ENCODE data around the gene ANKMY2.
"Not testable (repeated sequence)": the region's sequence is repeated elsewhere in the genome, so short reads cannot be mapped to it uniquely, and the experiment has no call there.

Gene ANKMY2

GRCh38 chr7:16645593-16646471, at the start of gene ANKMY2, which contains the start of gene BZW2:
TSS of gene ANKMY2 (minus strand) at chr7:16645754. CDS start at chr7:16645573, 181 bp downstream.
TSS of gene BZW2 (plus strand) at chr7:16646181. CDS start at chr7:16665444, 19,263 bp downstream.
- peak; percentile 96 for DNase-seq (ENCODE audit: low spot score)

- no peak for DNase-seq (ENCODE audit: low spot score)
These were observed 49.3 kb upstream of the ANKMY2 start for GRCh38 chr7:16694806-16695205.

GRCh38 chr7:16693601-16694318, 48.2 kb upstream of the ANKMY2 start:
- no peak for DNase-seq (ENCODE audit: low spot score)

- DNase-seq (ENCODE audit: low spot score), result no peak
These were observed 45.7 kb upstream of the ANKMY2 start for GRCh38 chr7:16691241-16691640.

- no peak for DNase-seq (ENCODE audit: low spot score)
These were observed 42.7 kb upstream of the ANKMY2 start for GRCh38 chr7:16688249-16688648.

- no peak for DNase-seq (ENCODE audit: low spot score)
These were observed 40.0 kb upstream of the ANKMY2 start for GRCh38 chr7:16685535-16685934.

- no peak for DNase-seq (ENCODE audit: low spot score)
These were observed 39.4 kb upstream of the ANKMY2 start for GRCh38 chr7:16684935-16685334.

GRCh38 chr7:16678645-16679566, 33.4 kb upstream of the ANKMY2 start:
- not testable (repeated sequence) for DNase-seq (ENCODE audit: low spot score)

GRCh38 chr7:16677978-16678494, 32.5 kb upstream of the ANKMY2 start:
- no peak for DNase-seq (ENCODE audit: low spot score)

GRCh38 chr7:16675277-16675676, 29.7 kb upstream of the ANKMY2 start:
- DNase-seq (ENCODE audit: low spot score), result no peak

GRCh38 chr7:16671811-16672210, 26.3 kb upstream of the ANKMY2 start:
- no peak for DNase-seq (ENCODE audit: low spot score)

GRCh38 chr7:16670731-16671344, 25.3 kb upstream of the ANKMY2 start:
- DNase-seq (ENCODE audit: low spot score), result no peak

GRCh38 chr7:16670021-16670420, 24.5 kb upstream of the ANKMY2 start:
- DNase-seq (ENCODE audit: low spot score), result no peak

GRCh38 chr7:16669581-16669980, 24.0 kb upstream of the ANKMY2 start:
- DNase-seq (ENCODE audit: low spot score), result no peak

GRCh38 chr7:16668978-16669377, 23.4 kb upstream of the ANKMY2 start:
- DNase-seq (ENCODE audit: low spot score), result no peak

- DNase-seq (ENCODE audit: low spot score), result peak; percentile 30
These were observed 22.7 kb upstream of the ANKMY2 start for GRCh38 chr7:16668049-16668858.

GRCh38 chr7:16667355-16667754, 21.8 kb upstream of the ANKMY2 start:
- no peak for DNase-seq (ENCODE audit: low spot score)

- no peak for DNase-seq (ENCODE audit: low spot score)
These were observed 16.4 kb upstream of the ANKMY2 start for GRCh38 chr7:16661924-16662323.

GRCh38 chr7:16660702-16661464, 15.3 kb upstream of the ANKMY2 start:
- no peak for DNase-seq (ENCODE audit: low spot score)
